K562 (cell line): ENCODE measurements around the gene RGS7. TPM values are rescaled to one million over a fixed set of nuclear protein-coding genes. Genes with fewer than 3 reads are reported as not detected.

Experiments
- ATAC-seq: fragments of 200-7000 bp; cut with Tn5 transposase; 3 replicates; pipeline ENCODE4 v1.9.1; 2020; ENCODE audit warnings: moderate library complexity
- BruUV-seq: library from RNA; stranded (reverse); fragments of 400-500 nt; replicated peaks from 2 replicates; lab custom pipeline; 2021; lab: Mats Ljungman, UMichigan
- CTCF ChIA-PET: fragments of 300-600 bp; formaldehyde crosslinking; extraction: SDS; loops from one replicate; lab custom pipeline; 2021; ENCODE audit warnings: low intra/inter-chr PET ratio; lab: Yijun Ruan, JAX
- POLR2A ChIA-PET: fragments of 300-600, 350-650 bp; sonication (Branson Sonifier 250); formaldehyde crosslinking; extraction: SDS; loops from one replicate; lab custom pipeline; 2021; ENCODE audit warnings: antibody characterized with exemption, inconsistent platforms; lab: Yijun Ruan, JAX
- DNase-seq, 4 experiments: peaks; one replicate each; pipeline versions ENCODE4 v3.0.0 to v3.0.0-alpha.2; 2011 to 2018; ENCODE audit warnings: low spot score in 3 of 4, mixed read lengths in 3 of 4; ENCODE audit errors: extremely low read depth in 1 of 4
- FAIRE-seq: peaks from 2 replicates; lab custom pipeline; 2011; peaks lifted over from hg19 to GRCh38; lab: Jason Lieb, UNC
- H2AFZ ChIP-seq: 2 replicates; pipeline ENCODE4 v1.6.0; 2011; ENCODE audit warnings: low read depth, low read length, control low read depth, inconsistent platforms
- H3K27ac ChIP-seq: fragments of 200-600 bp; 3 replicates; pipeline ENCODE4 v1.8.0; 2011; ENCODE audit warnings: low read depth, mild to moderate bottlenecking, control low read depth, inconsistent platforms, low read length, moderate library complexity, mixed read lengths; ENCODE audit errors: extremely low read depth
- H3K27me3 ChIP-seq, 2 experiments: fragments of 300-600 bp in 1 of 2; 2 replicates in 1 of 2; 3 replicates in 1 of 2; pipeline versions ENCODE4 v1.6.0 to v1.8.0; 2011; ENCODE audit warnings: inconsistent platforms in 2 of 2, low read length in 2 of 2, mild to moderate bottlenecking in 1 of 2, mixed read lengths in 1 of 2, moderate library complexity in 1 of 2; ENCODE audit not compliant: control insufficient read depth in 2 of 2, insufficient read depth in 2 of 2
- H3K36me3 ChIP-seq: fragments of 300-600 bp; 3 replicates; pipeline ENCODE4 v1.8.0; 2011; ENCODE audit warnings: mild to moderate bottlenecking, low read length, inconsistent platforms; ENCODE audit not compliant: control insufficient read depth, insufficient read depth
- H3K4me1 ChIP-seq, 2 experiments: fragments of 200-600 bp in 1 of 2; replicated peaks in 1 of 2; 2 replicates in 1 of 2; 3 replicates in 1 of 2; pipeline versions ENCODE4 v1.5.1 to v1.8.0; 2011; ENCODE audit warnings: inconsistent platforms in 2 of 2, low read length in 2 of 2, mild to moderate bottlenecking in 1 of 2, mixed read lengths in 1 of 2, moderate library complexity in 1 of 2; ENCODE audit not compliant: control insufficient read depth in 2 of 2, insufficient read depth in 2 of 2
- H3K4me2 ChIP-seq: 2 replicates; pipeline ENCODE4 v1.6.1; 2011; ENCODE audit warnings: low read length, control low read depth, inconsistent platforms, mixed read lengths; ENCODE audit not compliant: insufficient read depth
- H3K4me3 ChIP-seq: fragments of 200-600 bp; sonication (generic), shearing (Covaris generic); 2 replicates; pipeline ENCODE4 v1.5.1; 2016; ENCODE audit warnings: control low read depth, inconsistent platforms
- H3K79me2 ChIP-seq: fragments of 200-600 bp; 3 replicates; pipeline ENCODE4 v1.8.0; 2011; ENCODE audit warnings: low read length, inconsistent platforms; ENCODE audit not compliant: control insufficient read depth, insufficient read depth
- H3K9ac ChIP-seq, 2 experiments: 2 replicates each; pipeline versions ENCODE4 v1.6.0 to v1.6.1; 2011; ENCODE audit warnings: low read depth in 2 of 2, low read length in 2 of 2, control low read depth in 1 of 2, inconsistent platforms in 1 of 2, mild to moderate bottlenecking in 1 of 2, mixed read lengths in 1 of 2; ENCODE audit not compliant: insufficient read depth in 1 of 2
- H3K9me1 ChIP-seq: one replicate; pipeline ENCODE4 v1.6.0; 2011; ENCODE audit warnings: inconsistent platforms, mild to moderate bottlenecking, low read length, moderate library complexity; ENCODE audit not compliant: control insufficient read depth, insufficient read depth
- H3K9me3 ChIP-seq: replicated peaks from 2 replicates; pipeline ENCODE4 v1.5.1; 2011; ENCODE audit warnings: low read depth, low read length, inconsistent platforms; ENCODE audit not compliant: control insufficient read depth, insufficient read depth
- H4K20me1 ChIP-seq: replicated peaks from 2 replicates; pipeline ENCODE4 v1.6.1; 2011; ENCODE audit warnings: low read length, inconsistent platforms, mixed read lengths; ENCODE audit not compliant: control insufficient read depth, insufficient read depth
- E2F3 ChIP-seq: fragments of 250-450 bp; sonication (Bioruptor Pico); IDR thresholded peaks from 2 replicates; pipeline ENCODE4 v1.4.0; 2020; ENCODE audit warnings: mild to moderate bottlenecking
- HDGF ChIP-seq: fragments of 450-650 bp; IDR thresholded peaks from 2 replicates; pipeline ENCODE4 v1.6.1; 2016
- PML ChIP-seq: IDR thresholded peaks from 2 replicates; pipeline ENCODE4 v1.6.1; 2012; ENCODE audit warnings: low read length, inconsistent platforms
- RBM15 ChIP-seq: fragments of 200-400 bp; formaldehyde crosslinking; IDR thresholded peaks from 2 replicates; pipeline ENCODE4 v1.6.1; 2018; ENCODE audit warnings: mild to moderate bottlenecking, low read length, moderate library complexity; ENCODE audit not compliant: insufficient read depth
- SIN3B ChIP-seq: fragments of 450-650 bp; IDR thresholded peaks from 2 replicates; pipeline ENCODE4 v1.6.1; 2017; ENCODE audit warnings: low read depth, mild to moderate bottlenecking, moderate library complexity
- SMARCA4 ChIP-seq: fragments of 450-650 bp; IDR thresholded peaks from 2 replicates; pipeline ENCODE4 v1.6.1; 2016
- TRIM28 ChIP-seq: fragments of 450-650 bp; IDR thresholded peaks from 2 replicates; pipeline ENCODE4 v1.6.1; 2017
- WGBS: fragments of 100-300 bp; shearing (Covaris generic); methylation state at CpG from one replicate; pipeline ENCODE4 v1.1.6; 2016; ENCODE audit warnings: low coverage, mixed read lengths; ENCODE audit not compliant: insufficient coverage; ENCODE audit errors: missing lambda C conversion rate; 5-methylcytosine and 5-hydroxymethylcytosine counted together
- in situ Hi-C: fragments of 300-500 bp; cut with MboI; formaldehyde crosslinking; loops from 4 replicates; pipeline ENCODE4 v1.15.0; 2018; ENCODE audit warnings: inconsistent platforms, mixed read lengths
- intact Hi-C: fragments of 100-400 bp; cut with micrococcal nuclease; formaldehyde crosslinking; loops from 2 replicates; pipeline ENCODE4 v1.14.2; 2022
- polyA plus RNA-seq, 8 experiments: library from polyadenylated mRNA; depleted of rRNA in 4 of 8; stranded (reverse) in 5 of 8; unstranded in 3 of 8; fragments of >200 nt; fragmentation: Nextera tagmentation in 2 of 8; fragmentation: Illumina TruSeq in 1 of 8; extraction: Ambion mirVana in 2 of 8; extraction: Trizol in 1 of 8; gene quantifications; 2 replicates each; pipeline versions ENCODE4 v1.2.1 to v1.2.3, GENCODE V29; 2011 to 2014; ENCODE audit warnings: inconsistent platforms in 1 of 8, missing spikeins in 1 of 8
- total RNA-seq, 7 experiments: library from RNA; depleted of rRNA in 6 of 7; stranded (reverse); fragments of >200 nt in 6 of 7; fragmentation: Illumina TruSeq in 2 of 7; extraction: Trizol in 2 of 7; gene quantifications; 2 replicates each; pipeline versions ENCODE4 v1.2.1 to v1.2.3, GENCODE V29; 2011 to 2021; ENCODE audit warnings: low replicate concordance in 1 of 7
- TF ChIP-seq, protein P1 (sequence below), 2 experiments: fragments of 450-650 bp; formaldehyde crosslinking in 1 of 2; IDR thresholded peaks; 2 replicates each; pipeline versions ENCODE4 v1.4.0 to v1.6.1; 2014 to 2020; ENCODE audit warnings: mild to moderate bottlenecking in 2 of 2, borderline replicate concordance in 1 of 2, low read depth in 1 of 2
- TF ChIP-seq, protein P2 (sequence below): fragments of 250-450 bp; sonication (Bioruptor Pico); IDR thresholded peaks from 2 replicates; pipeline ENCODE4 v1.4.0; 2020; ENCODE audit warnings: borderline replicate concordance
- TF ChIP-seq, protein P3 (sequence below): fragments of 450-650 bp; formaldehyde crosslinking; IDR thresholded peaks from 2 replicates; pipeline ENCODE4 v1.4.0; 2020; ENCODE audit warnings: mild to moderate bottlenecking

Gene RGS7
- total and polyA plus RNA-seq, 9 of the 15 experiments (the other 6 are each of a cell fraction or from before 2014, with no cell fraction given) = not detected

DNA sequence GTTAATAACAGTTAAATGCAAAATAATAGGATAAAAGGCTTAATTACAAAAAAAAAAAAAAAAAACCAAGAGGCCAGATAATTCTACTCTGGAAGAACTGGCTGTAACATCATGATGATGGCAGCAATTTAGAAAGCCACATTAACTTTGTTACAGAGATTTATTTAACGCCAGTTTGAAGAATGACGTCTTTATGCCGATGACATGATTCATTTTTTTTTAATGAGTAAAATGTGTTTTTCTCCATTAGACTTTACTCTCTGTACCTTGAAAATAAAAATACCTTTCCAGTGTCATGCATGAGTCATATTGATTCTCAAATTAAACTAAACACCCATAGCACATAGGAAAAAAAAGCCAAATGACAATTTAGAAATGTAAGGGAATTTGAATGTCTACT, 226.1 kb downstream of the RGS7 start:
- Histone ChIP-seq H3K27ac (no peak overlapping the region), H3K4me1 (no peaks in the 10 kb centered on the region), H3K9ac (no peak overlapping the region), H3K4me2 (no peak overlapping the region), H3K4me3 (no peak overlapping the region), H3K9me3 (no peaks in the 10 kb centered on the region; the same call in 1 of the 2 replicates), H3K27me3 (no peaks in the 10 kb centered on the region), H3K9me1 (no peaks in the 10 kb centered on the region), H4K20me1 (no peaks in the 10 kb centered on the region), H3K79me2 (no peaks in the 10 kb centered on the region), H2AFZ (no peak overlapping the region), H3K36me3 (no peaks in the 10 kb centered on the region)
- ATAC-seq (no peak), DNase-seq (no peak), FAIRE-seq (no peak)
- 0% methylated on average over 3 of the region's 3 CpGs for WGBS
- BruUV-seq = no TSS peak
- intact Hi-C loops = no loop called here
- TF ChIP-seq HDGF = no peak
- TF ChIP-seq RBM15 = no peak
- TF ChIP-seq, protein P1, sequence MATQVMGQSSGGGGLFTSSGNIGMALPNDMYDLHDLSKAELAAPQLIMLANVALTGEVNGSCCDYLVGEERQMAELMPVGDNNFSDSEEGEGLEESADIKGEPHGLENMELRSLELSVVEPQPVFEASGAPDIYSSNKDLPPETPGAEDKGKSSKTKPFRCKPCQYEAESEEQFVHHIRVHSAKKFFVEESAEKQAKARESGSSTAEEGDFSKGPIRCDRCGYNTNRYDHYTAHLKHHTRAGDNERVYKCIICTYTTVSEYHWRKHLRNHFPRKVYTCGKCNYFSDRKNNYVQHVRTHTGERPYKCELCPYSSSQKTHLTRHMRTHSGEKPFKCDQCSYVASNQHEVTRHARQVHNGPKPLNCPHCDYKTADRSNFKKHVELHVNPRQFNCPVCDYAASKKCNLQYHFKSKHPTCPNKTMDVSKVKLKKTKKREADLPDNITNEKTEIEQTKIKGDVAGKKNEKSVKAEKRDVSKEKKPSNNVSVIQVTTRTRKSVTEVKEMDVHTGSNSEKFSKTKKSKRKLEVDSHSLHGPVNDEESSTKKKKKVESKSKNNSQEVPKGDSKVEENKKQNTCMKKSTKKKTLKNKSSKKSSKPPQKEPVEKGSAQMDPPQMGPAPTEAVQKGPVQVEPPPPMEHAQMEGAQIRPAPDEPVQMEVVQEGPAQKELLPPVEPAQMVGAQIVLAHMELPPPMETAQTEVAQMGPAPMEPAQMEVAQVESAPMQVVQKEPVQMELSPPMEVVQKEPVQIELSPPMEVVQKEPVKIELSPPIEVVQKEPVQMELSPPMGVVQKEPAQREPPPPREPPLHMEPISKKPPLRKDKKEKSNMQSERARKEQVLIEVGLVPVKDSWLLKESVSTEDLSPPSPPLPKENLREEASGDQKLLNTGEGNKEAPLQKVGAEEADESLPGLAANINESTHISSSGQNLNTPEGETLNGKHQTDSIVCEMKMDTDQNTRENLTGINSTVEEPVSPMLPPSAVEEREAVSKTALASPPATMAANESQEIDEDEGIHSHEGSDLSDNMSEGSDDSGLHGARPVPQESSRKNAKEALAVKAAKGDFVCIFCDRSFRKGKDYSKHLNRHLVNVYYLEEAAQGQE (IDR thresholded peaks at IDR 0.05; ENCODE audit: borderline replicate concordance) = no peak
- TF ChIP-seq, protein P1 (CRISPR knock-in tag; IDR thresholded peaks at IDR 0.05; ENCODE audit: low read depth) = no peak
- no peak for TF ChIP-seq SIN3B
- no peak for TF ChIP-seq E2F3 (CRISPR knock-in tag)
- no peak for TF ChIP-seq TRIM28
- TF ChIP-seq PML = no peak
- TF ChIP-seq, protein P2, sequence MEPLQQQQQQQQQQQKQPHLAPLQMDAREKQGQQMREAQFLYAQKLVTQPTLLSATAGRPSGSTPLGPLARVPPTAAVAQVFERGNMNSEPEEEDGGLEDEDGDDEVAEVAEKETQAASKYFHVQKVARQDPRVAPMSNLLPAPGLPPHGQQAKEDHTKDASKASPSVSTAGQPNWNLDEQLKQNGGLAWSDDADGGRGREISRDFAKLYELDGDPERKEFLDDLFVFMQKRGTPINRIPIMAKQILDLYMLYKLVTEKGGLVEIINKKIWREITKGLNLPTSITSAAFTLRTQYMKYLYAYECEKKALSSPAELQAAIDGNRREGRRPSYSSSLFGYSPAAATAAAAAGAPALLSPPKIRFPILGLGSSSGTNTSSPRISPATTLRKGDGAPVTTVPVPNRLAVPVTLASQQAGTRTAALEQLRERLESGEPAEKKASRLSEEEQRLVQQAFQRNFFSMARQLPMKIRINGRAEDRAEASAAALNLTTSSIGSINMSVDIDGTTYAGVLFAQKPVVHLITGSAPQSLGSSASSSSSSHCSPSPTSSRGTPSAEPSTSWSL (CRISPR knock-in tag) = no peak
- TF ChIP-seq SMARCA4 = no peak
- TF ChIP-seq, protein P3, sequence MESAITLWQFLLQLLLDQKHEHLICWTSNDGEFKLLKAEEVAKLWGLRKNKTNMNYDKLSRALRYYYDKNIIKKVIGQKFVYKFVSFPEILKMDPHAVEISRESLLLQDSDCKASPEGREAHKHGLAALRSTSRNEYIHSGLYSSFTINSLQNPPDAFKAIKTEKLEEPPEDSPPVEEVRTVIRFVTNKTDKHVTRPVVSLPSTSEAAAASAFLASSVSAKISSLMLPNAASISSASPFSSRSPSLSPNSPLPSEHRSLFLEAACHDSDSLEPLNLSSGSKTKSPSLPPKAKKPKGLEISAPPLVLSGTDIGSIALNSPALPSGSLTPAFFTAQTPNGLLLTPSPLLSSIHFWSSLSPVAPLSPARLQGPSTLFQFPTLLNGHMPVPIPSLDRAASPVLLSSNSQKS (CRISPR knock-in tag) = no peak
- ChIA-PET POLR2A (no interaction called here), CTCF (no interaction called here)
- in situ Hi-C loops = no loop called here
